ENCODE measurements around the gene GOLGA6A. TPM values are rescaled to one million over a fixed set of nuclear protein-coding genes. Genes with fewer than 3 reads are reported as not detected.
"Not testable (repeated sequence)": the region's sequence is repeated elsewhere in the genome, so short reads cannot be mapped to it uniquely, and the experiment has no call there.

Gene GOLGA6A
- total RNA-seq, 1 donor from 2014 or later = not detected

GRCh38 chr15:74053941-74054529 lies 28.3 kb downstream of the GOLGA6A start:
- DNase-seq (ENCODE audit: low read depth in 2 of 2) = peak in 1 of 2 donors; percentile 51

- no peak for DNase-seq (ENCODE audit: low read depth in 2 of 2)
Observed at GRCh38 chr15:74053517-74053916, 28.8 kb downstream of the GOLGA6A start.

GRCh38 chr15:74052271-74053260 lies 29.8 kb downstream of the GOLGA6A start:
- DNase-seq (ENCODE audit: low read depth in 2 of 2) = not testable (repeated sequence)

GRCh38 chr15:74050556-74051234 lies 31.7 kb downstream of the GOLGA6A start:
- no peak for DNase-seq (ENCODE audit: low read depth in 2 of 2)

GRCh38 chr15:74050127-74050526 lies 32.2 kb downstream of the GOLGA6A start:
- DNase-seq (ENCODE audit: low read depth in 2 of 2) = no peak

- no peak for DNase-seq (ENCODE audit: low read depth in 2 of 2)
Observed at GRCh38 chr15:74046275-74046674, 36.1 kb downstream of the GOLGA6A start.

- no peak for DNase-seq (ENCODE audit: low read depth in 2 of 2)
Observed at GRCh38 chr15:74045636-74046274, 36.6 kb downstream of the GOLGA6A start.

GRCh38 chr15:74045184-74045583 lies 37.2 kb downstream of the GOLGA6A start:
- DNase-seq (ENCODE audit: low read depth in 2 of 2) = no peak

GRCh38 chr15:74044267-74045110 lies 37.9 kb downstream of the GOLGA6A start:
- no peak for DNase-seq (ENCODE audit: low read depth in 2 of 2)

GRCh38 chr15:74043425-74044266 lies 38.7 kb downstream of the GOLGA6A start:
- no peak for DNase-seq (ENCODE audit: low read depth in 2 of 2)

GRCh38 chr15:74042603-74043424 lies 39.5 kb downstream of the GOLGA6A start:
- no peak for DNase-seq (ENCODE audit: low read depth in 2 of 2)

GRCh38 chr15:74041777-74042435 lies 40.4 kb downstream of the GOLGA6A start:
- DNase-seq (ENCODE audit: low read depth in 2 of 2) = no peak

- DNase-seq (ENCODE audit: low read depth in 2 of 2) = no peak
Observed at GRCh38 chr15:74041311-74041756, 41.0 kb downstream of the GOLGA6A start.

GRCh38 chr15:74040109-74040850 lies 42.1 kb downstream of the GOLGA6A start:
- DNase-seq (ENCODE audit: low read depth in 2 of 2) = peak in 1 of 2 donors; percentile 52

- DNase-seq (ENCODE audit: low read depth in 2 of 2) = no peak
Observed at GRCh38 chr15:74039656-74040010, 42.7 kb downstream of the GOLGA6A start.

- no peak for DNase-seq (ENCODE audit: low read depth in 2 of 2)
Observed at GRCh38 chr15:74038707-74039655, 43.4 kb downstream of the GOLGA6A start.
